Measurements from ENCODE around the gene HPSE2.

- TF ChIP-seq CTCF (IDR thresholded peaks at IDR 0.05; ENCODE audit: low read depth, low read length) (no peak), POLR2A (IDR thresholded peaks at IDR 0.05; ENCODE audit: extremely low read depth, insufficient read length) (no peak)
These were observed 646.6 kb downstream of the HPSE2 start for GRCh38 chr10:98589007-98589406.
